Uterus (tissue), 2 donors: ENCODE measurements around the gene CCNL1.

Source experiments
- POLR2A ChIP-seq, 2 donors: fragments of 450-650 bp; IDR thresholded peaks; one replicate each; pipeline ENCODE4 v1.6.1; 2016; ENCODE audit warnings: antibody characterized with exemption in 2 of 2, mild to moderate bottlenecking in 1 of 2, moderate library complexity in 1 of 2
- TF ChIP-seq, protein P1 (sequence below), 4 experiments: fragments of 200-600 bp in 2 of 4; fragments of 450-650 bp in 2 of 4; sonication (generic) in 2 of 4; IDR thresholded peaks; one replicate each; pipeline ENCODE4 v1.5.1; 2016 to 2019; ENCODE audit warnings: antibody characterized with exemption in 4 of 4, mild to moderate bottlenecking in 2 of 4, moderate library complexity in 1 of 4

DNA sequence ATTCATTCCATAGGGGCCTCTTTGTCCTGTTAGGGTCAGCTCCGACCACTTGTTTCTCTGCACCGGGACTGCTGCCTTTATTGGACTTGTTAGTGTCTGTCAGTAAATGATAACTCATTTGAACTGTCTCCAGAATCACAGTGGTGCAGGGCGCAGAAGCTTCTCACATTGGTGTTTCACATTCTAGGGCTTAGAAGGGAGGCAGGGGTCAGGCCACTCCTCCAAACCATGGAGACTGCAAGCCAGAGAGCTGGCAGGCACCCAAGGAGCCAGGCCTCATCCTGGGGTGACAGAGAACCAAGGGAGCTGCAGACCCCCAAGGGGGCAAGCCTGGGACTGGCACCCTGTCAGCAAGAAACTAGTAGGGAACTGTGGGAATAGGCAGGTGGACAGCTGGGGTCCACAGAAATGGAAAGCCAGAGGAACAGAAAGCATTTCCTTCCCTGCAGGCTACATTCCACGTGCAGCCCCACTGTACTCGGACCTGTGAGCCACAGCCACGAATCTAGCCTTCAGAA lies 49.1 kb downstream of the CCNL1 start:
- TF ChIP-seq, protein P1, sequence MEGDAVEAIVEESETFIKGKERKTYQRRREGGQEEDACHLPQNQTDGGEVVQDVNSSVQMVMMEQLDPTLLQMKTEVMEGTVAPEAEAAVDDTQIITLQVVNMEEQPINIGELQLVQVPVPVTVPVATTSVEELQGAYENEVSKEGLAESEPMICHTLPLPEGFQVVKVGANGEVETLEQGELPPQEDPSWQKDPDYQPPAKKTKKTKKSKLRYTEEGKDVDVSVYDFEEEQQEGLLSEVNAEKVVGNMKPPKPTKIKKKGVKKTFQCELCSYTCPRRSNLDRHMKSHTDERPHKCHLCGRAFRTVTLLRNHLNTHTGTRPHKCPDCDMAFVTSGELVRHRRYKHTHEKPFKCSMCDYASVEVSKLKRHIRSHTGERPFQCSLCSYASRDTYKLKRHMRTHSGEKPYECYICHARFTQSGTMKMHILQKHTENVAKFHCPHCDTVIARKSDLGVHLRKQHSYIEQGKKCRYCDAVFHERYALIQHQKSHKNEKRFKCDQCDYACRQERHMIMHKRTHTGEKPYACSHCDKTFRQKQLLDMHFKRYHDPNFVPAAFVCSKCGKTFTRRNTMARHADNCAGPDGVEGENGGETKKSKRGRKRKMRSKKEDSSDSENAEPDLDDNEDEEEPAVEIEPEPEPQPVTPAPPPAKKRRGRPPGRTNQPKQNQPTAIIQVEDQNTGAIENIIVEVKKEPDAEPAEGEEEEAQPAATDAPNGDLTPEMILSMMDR (IDR thresholded peaks at IDR 0.05) = no peak
- TF ChIP-seq POLR2A (IDR thresholded peaks at IDR 0.05) = no peak
